Fibroblast of lung (primary cell): ENCODE data around the gene ADNP2. TPM values are rescaled to one million over a fixed set of nuclear protein-coding genes. Genes with fewer than 3 reads are reported as not detected.

ENCODE experiments used
- DNase-seq, 2 donors: peaks; one replicate each; pipeline versions ENCODE4 v3.0.0 to v3.0.0-alpha.2; 2010; ENCODE audit warnings: low read depth in 2 of 2
- H2AFZ ChIP-seq: 2 replicates; pipeline ENCODE4 v1.5.1; 2012; ENCODE audit warnings: low read length, control low read depth, inconsistent platforms
- H3K27ac ChIP-seq: 2 replicates; pipeline ENCODE4 v1.5.1; 2011; ENCODE audit warnings: low read length, control low read depth; ENCODE audit not compliant: insufficient read depth
- H3K27me3 ChIP-seq: 2 replicates; pipeline ENCODE4 v1.5.1; 2011; ENCODE audit warnings: mild to moderate bottlenecking, low read length; ENCODE audit not compliant: control insufficient read depth, insufficient read depth
- H3K36me3 ChIP-seq: 2 replicates; pipeline ENCODE4 v1.5.1; 2011; ENCODE audit warnings: low read length; ENCODE audit not compliant: control insufficient read depth, insufficient read depth
- H3K4me1 ChIP-seq: 2 replicates; pipeline ENCODE4 v1.5.1; 2011; ENCODE audit warnings: low read length; ENCODE audit not compliant: control insufficient read depth, insufficient read depth; ENCODE audit errors: extremely low read depth
- H3K4me2 ChIP-seq: 2 replicates; pipeline ENCODE4 v1.5.1; 2011; ENCODE audit warnings: low read length, control low read depth; ENCODE audit not compliant: insufficient read depth; ENCODE audit errors: extremely low read depth
- H3K4me3 ChIP-seq, 4 experiments: fragments of 200-600 bp in 1 of 4; sonication (generic) in 1 of 4; replicated peaks in 1 of 4; 2 replicates each; pipeline ENCODE4 v1.5.1; 2011 to 2016; ENCODE audit warnings: low read length in 4 of 4, low read depth in 3 of 4, mild to moderate bottlenecking in 3 of 4, control low read depth in 2 of 4, inconsistent platforms in 1 of 4, mixed read lengths in 1 of 4; ENCODE audit not compliant: insufficient read depth in 1 of 4; ENCODE audit errors: control extremely low read depth in 1 of 4
- H3K79me2 ChIP-seq: 2 replicates; pipeline ENCODE4 v1.5.1; 2012; ENCODE audit warnings: mild to moderate bottlenecking, low read length, inconsistent platforms; ENCODE audit not compliant: control insufficient read depth, insufficient read depth
- H3K9ac ChIP-seq: 2 replicates; pipeline ENCODE4 v1.5.1; 2011; ENCODE audit warnings: mild to moderate bottlenecking, low read length, control low read depth; ENCODE audit not compliant: insufficient read depth
- H3K9me3 ChIP-seq: 2 replicates; pipeline ENCODE4 v1.5.1; 2012; ENCODE audit warnings: low read depth, low read length; ENCODE audit not compliant: control insufficient read depth, insufficient read depth
- H4K20me1 ChIP-seq: 2 replicates; pipeline ENCODE4 v1.5.1; 2011; ENCODE audit warnings: low read length; ENCODE audit not compliant: control insufficient read depth, insufficient read depth; ENCODE audit errors: extremely low read depth
- CTCF ChIP-seq, 2 donors: IDR thresholded peaks in 1 of 2; conservative IDR thresholded peaks in 1 of 2; 1 replicate in 1 of 2; 2 replicates in 1 of 2; pipeline ENCODE4 v1.5.1; 2011 to 2012; ENCODE audit warnings: low read length in 2 of 2, control low read depth in 1 of 2, inconsistent platforms in 1 of 2, low read depth in 1 of 2, mild to moderate bottlenecking in 1 of 2
- EZH2 ChIP-seq: IDR thresholded peaks from 2 replicates; pipeline ENCODE4 v1.5.1; 2012; ENCODE audit warnings: low read length, control low read depth, mild to moderate bottlenecking; ENCODE audit errors: missing control alignments
- polyA plus RNA-seq, 2 donors: library from polyadenylated mRNA; depleted of rRNA in 1 of 2; stranded (reverse) in 1 of 2; unstranded in 1 of 2; fragments of >200 nt; gene quantifications; 2 replicates each; pipeline ENCODE4 v1.2.1, GENCODE V29; 2011 to 2012; ENCODE audit warnings: missing spikeins in 1 of 2
- total RNA-seq: library from RNA; depleted of rRNA; stranded (reverse); fragments of >200 nt; gene quantifications from 2 replicates; pipeline ENCODE4 v1.2.1, GENCODE V29; 2014

ADNP2 gene
- total and polyA plus RNA-seq, 2 donors (not counting 1 experiment from before 2014, with no cell fraction given), result 9.4 to 17.3 TPM

GRCh38 chr18:80166725-80167124, 57.7 kb downstream of the ADNP2 start:
- no peak overlapping the region for H2AFZ ChIP-seq
- H3K27me3 ChIP-seq, result no peaks in the 10 kb centered on the region
- H4K20me1 ChIP-seq, result no peaks in the 10 kb centered on the region
- no peaks in the 10 kb centered on the region for H3K79me2 ChIP-seq
- H3K4me3 ChIP-seq, result no peak overlapping the region
- H3K9ac ChIP-seq, result no peak overlapping the region
- no peak overlapping the region for H3K27ac ChIP-seq
- no peaks in the 10 kb centered on the region for H3K9me3 ChIP-seq
- no peaks in the 10 kb centered on the region for H3K36me3 ChIP-seq
- TF ChIP-seq CTCF (conservative IDR thresholded peaks at IDR 0.05 in 1 of 2, IDR thresholded peaks at IDR 0.05 in 1 of 2; ENCODE audit: low read depth in 1 of 2, low read length in 2 of 2) (no peak), EZH2 (no peak)
- H3K4me2 ChIP-seq, result no peak overlapping the region
- H3K4me1 ChIP-seq, result no peaks in the 10 kb centered on the region
- DNase-seq, result no peak

GRCh38 chr18:80167331-80167730, 58.3 kb downstream of the ADNP2 start:
- Histone ChIP-seq H3K36me3 (no peaks in the 10 kb centered on the region), H3K4me2 (no peak overlapping the region), H3K4me3 (no peak overlapping the region), H2AFZ (no peak overlapping the region), H3K27ac (no peak overlapping the region), H4K20me1 (no peaks in the 10 kb centered on the region), H3K79me2 (no peaks in the 10 kb centered on the region), H3K4me1 (no peaks in the 10 kb centered on the region), H3K27me3 (no peaks in the 10 kb centered on the region), H3K9ac (no peak overlapping the region), H3K9me3 (no peaks in the 10 kb centered on the region)
- no peak for DNase-seq
- no peak for TF ChIP-seq CTCF (conservative IDR thresholded peaks at IDR 0.05 in 1 of 2, IDR thresholded peaks at IDR 0.05 in 1 of 2; ENCODE audit: low read depth in 1 of 2, low read length in 2 of 2)
- no peak for TF ChIP-seq EZH2

DNA sequence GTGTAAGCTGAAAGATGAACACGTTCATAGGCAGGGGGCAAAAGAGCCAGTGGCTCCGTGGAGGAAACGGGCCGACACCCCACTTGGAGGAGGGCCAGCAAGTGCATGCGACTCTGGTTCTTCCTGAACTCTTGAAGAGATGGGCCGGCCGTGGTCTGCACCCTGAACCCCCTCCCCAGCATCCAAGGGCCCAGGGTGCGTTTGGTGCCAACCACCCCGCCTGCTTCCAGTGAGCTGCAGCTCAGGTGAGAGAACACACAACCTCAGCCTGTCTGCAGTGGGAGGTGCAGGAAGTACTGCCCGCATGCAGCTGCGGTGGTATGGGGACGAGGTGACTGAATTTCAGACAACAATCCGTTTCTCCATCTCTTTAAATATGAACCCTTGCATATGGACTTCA, 58.9 kb downstream of the ADNP2 start:
- H3K27me3 ChIP-seq, result no peaks in the 10 kb centered on the region
- no peaks in the 10 kb centered on the region for H3K4me1 ChIP-seq
- no peaks in the 10 kb centered on the region for H3K79me2 ChIP-seq
- no peak overlapping the region for H3K27ac ChIP-seq
- H3K36me3 ChIP-seq, result no peaks in the 10 kb centered on the region
- no peaks in the 10 kb centered on the region for H4K20me1 ChIP-seq
- TF ChIP-seq CTCF (conservative IDR thresholded peaks at IDR 0.05 in 1 of 2, IDR thresholded peaks at IDR 0.05 in 1 of 2; ENCODE audit: low read depth in 1 of 2, low read length in 2 of 2) (no peak), EZH2 (no peak)
- no peak overlapping the region for H3K4me2 ChIP-seq
- no peaks in the 10 kb centered on the region for H3K9me3 ChIP-seq
- DNase-seq, result no peak
- no peak overlapping the region for H3K9ac ChIP-seq
- no peak overlapping the region for H2AFZ ChIP-seq
- no peak overlapping the region for H3K4me3 ChIP-seq
